Esophagus muscularis mucosa (tissue), 3 donors: ENCODE data around the gene CCL2.

Source experiments
- POLR2AphosphoS5 ChIP-seq, 2 donors: sonication (generic); formaldehyde crosslinking; IDR thresholded peaks; one replicate each; pipeline ENCODE4 v1.6.1; 2017; ENCODE audit warnings: antibody characterized with exemption in 2 of 2
- TF ChIP-seq, protein P1 (sequence below), 3 experiments: fragments of 200-600 bp in 2 of 3; fragments of 450-650 bp in 1 of 3; sonication (generic) in 2 of 3; IDR thresholded peaks; one replicate each; pipeline ENCODE4 v1.5.1; 2017 to 2019; ENCODE audit warnings: antibody characterized with exemption in 3 of 3, mild to moderate bottlenecking in 2 of 3, moderate library complexity in 1 of 3

- TF ChIP-seq, protein P1, sequence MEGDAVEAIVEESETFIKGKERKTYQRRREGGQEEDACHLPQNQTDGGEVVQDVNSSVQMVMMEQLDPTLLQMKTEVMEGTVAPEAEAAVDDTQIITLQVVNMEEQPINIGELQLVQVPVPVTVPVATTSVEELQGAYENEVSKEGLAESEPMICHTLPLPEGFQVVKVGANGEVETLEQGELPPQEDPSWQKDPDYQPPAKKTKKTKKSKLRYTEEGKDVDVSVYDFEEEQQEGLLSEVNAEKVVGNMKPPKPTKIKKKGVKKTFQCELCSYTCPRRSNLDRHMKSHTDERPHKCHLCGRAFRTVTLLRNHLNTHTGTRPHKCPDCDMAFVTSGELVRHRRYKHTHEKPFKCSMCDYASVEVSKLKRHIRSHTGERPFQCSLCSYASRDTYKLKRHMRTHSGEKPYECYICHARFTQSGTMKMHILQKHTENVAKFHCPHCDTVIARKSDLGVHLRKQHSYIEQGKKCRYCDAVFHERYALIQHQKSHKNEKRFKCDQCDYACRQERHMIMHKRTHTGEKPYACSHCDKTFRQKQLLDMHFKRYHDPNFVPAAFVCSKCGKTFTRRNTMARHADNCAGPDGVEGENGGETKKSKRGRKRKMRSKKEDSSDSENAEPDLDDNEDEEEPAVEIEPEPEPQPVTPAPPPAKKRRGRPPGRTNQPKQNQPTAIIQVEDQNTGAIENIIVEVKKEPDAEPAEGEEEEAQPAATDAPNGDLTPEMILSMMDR (IDR thresholded peaks at IDR 0.05), result no peak
- no peak for TF ChIP-seq POLR2AphosphoS5 (IDR thresholded peaks at IDR 0.05)
Observed at GRCh38 chr17:34301986-34302385, 46.9 kb downstream of the CCL2 start.
